ENCODE results near the gene CASQ1.

DNA sequence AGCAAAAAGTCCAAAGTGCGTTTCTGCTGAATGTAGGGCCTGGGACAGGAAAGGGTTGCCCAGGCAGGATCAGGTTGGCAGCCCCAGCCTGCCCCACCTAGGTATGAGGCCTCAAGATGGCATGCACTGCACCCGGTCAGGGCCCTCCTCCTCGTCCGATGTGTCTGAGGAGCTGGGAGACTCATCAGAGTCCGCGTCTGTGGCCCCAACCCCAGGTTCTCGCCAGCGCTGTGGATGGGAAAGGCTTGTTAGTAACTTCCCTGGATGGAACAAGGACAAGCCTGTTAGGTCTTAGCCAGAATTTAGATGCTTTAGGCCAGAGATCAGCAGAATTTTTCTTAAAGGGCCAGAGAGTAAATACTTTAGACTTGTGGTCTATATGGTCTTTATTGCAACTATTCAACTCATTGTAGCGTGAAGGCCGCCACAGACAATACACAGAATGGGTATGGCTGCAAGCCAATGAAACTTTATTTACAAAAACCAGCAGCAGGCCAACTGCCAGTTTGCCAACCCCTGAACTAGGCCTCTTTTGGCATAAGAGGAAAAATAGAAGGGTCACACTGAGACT, 27.2 kb downstream of the CASQ1 start:
- TF ChIP-seq, protein P1, sequence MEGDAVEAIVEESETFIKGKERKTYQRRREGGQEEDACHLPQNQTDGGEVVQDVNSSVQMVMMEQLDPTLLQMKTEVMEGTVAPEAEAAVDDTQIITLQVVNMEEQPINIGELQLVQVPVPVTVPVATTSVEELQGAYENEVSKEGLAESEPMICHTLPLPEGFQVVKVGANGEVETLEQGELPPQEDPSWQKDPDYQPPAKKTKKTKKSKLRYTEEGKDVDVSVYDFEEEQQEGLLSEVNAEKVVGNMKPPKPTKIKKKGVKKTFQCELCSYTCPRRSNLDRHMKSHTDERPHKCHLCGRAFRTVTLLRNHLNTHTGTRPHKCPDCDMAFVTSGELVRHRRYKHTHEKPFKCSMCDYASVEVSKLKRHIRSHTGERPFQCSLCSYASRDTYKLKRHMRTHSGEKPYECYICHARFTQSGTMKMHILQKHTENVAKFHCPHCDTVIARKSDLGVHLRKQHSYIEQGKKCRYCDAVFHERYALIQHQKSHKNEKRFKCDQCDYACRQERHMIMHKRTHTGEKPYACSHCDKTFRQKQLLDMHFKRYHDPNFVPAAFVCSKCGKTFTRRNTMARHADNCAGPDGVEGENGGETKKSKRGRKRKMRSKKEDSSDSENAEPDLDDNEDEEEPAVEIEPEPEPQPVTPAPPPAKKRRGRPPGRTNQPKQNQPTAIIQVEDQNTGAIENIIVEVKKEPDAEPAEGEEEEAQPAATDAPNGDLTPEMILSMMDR (IDR thresholded peaks at IDR 0.05) = no peak
- TF ChIP-seq EZH2 (IDR thresholded peaks at IDR 0.05; ENCODE audit: borderline replicate concordance, insufficient read depth, low read depth, low read length, poor library complexity, severe bottlenecking) = no peak

Measured in B cell (primary cell).